GM10847 (cell line): ENCODE data around the gene CEP85L.

Experiments used
- POLR2A ChIP-seq: IDR thresholded peaks from 2 replicates; pipeline ENCODE4 v1.6.1; 2011; ENCODE audit not compliant: insufficient read length; ENCODE audit errors: extremely low read depth

The CEP85L gene

DNA sequence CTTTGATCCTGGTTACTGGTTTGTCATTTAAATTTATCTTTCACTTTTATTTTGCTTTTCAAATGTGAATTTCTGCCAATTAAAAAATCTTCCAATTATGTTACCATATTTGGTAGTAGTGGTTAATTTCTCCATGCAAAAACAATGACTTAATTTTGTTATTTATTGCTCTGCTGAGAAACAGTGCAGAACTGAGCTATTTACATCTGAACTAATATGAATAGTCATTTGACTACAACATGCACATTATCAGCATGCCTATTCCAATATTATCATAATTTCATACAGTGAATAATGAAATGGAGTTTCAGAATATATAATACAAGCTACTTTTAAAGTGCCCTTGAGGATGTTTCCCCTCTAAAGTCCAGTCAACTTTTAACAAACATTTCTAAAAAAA lies 102.8 kb downstream of the CEP85L start:
- no peak for TF ChIP-seq POLR2A

DNA sequence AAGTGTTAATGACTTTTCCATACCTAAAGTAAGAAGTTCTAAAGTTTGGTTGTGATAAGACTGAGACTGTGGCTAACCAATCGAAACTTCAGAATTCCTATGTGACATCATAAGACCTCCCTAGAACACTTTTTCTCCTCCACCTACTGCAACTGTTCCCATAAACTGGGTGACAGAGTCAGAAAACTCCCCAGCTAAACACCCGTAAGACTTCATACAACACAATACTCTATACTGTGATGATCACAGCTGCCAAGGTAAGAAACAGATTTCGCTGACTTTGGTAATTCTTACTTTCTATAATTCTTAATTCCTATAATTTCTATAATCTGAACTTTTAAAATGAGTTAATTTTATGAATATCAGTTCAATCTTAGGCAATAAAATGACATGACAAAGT lies 103.3 kb downstream of the CEP85L start, which contains the start of gene PLN:
Gene PLN, plus strand, starts transcription at position 161 of the 400 bp plus-strand sequence. CDS start 10,626 bp downstream, outside the sequence.
- TF ChIP-seq POLR2A, result no peak

DNA sequence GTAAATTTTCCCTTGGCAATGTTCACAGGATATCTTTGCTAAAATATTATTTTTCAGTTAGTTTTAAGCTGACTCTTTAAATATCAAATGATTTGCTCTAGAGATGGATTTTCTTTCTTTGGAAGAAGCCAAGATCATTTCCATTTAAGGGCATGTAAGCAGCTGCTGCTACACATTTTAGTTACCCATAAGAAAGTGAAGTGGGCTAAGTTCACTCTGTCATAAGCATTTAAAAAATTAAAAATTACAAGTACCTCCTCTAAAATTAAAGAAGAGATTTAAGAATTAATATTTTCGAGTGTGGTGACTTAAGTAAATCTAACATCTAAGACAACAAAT lies 104.5 kb downstream of the CEP85L start:
- no peak for TF ChIP-seq POLR2A

DNA sequence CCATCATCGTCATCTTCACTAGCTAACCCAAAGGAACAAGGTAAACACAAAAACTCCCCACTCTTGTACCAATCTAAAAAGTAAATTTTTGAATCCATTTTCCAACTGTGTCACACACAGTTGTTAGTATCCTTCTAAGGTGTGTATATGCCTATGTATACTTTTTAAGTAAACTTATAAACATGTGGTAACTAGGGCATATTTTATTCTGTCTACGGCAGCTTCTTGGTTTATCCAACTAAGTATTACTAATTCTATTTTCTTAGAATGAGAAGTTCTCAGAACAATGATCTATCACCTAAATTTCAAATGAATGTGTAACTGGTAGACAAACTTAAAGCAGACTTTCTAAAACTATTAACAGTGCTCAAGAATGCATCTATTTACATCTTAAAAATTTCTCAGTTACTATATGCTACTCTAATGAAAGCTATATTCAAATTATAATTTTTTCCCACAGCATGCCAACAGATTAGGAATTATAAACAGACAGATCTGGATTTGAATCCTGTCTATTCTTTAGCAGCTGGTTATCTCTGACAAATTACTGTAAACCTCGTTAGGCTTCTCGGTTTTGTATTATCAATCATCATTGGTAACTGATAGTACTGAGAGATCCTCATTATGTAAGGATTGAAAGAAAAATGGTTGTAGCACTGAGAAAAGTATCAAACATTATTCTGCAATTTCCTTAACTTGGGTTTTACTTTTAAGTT lies 105.1 kb downstream of the CEP85L start:
- TF ChIP-seq POLR2A, result no peak

DNA sequence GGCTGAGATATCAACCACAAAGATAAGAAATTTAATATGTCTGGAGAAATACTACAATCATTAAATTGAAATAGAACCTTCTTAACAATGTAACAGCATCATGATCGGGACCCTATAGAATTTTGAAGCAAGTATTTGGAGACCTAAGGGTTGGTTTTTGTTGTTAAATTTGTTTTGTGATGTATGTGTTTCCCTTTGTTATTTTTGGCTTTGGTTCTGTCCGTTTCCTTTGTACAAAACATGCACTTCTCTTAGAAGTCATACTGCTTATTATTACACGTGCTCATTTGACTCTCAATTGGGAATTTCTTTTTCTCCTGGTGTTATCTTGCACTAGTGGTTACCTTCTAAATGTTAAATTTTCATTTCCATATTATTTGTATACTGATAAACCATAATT lies 107.3 kb downstream of the CEP85L start:
- TF ChIP-seq POLR2A, result no peak

- TF ChIP-seq POLR2A, result no peak
These were observed 109.0 kb downstream of the CEP85L start for GRCh38 chr6:118542184-118542952.

DNA sequence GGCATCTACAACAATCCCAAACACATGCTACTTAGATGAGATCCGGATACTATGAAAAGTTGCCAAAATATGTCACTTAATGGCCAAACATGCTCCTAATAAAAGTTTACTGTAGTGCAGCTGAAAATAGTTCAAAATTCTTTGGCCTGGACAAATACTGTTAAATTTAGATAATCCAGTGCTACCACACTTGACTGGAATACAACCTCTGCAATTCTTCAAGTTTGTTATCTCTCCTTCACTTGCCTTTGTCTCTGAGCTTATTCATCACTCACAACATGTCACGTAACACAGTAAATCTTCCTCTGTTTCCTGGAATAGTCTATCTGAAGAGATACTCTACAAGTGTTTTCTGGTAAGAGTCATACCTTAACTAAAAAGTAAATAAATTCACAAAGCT lies 113.8 kb downstream of the CEP85L start:
- TF ChIP-seq POLR2A, result no peak

GRCh38 chr6:118536478-118536877 lies 114.9 kb downstream of the CEP85L start:
- no peak for TF ChIP-seq POLR2A

- no peak for TF ChIP-seq POLR2A
These were observed 116.1 kb downstream of the CEP85L start for GRCh38 chr6:118535176-118535844.

DNA sequence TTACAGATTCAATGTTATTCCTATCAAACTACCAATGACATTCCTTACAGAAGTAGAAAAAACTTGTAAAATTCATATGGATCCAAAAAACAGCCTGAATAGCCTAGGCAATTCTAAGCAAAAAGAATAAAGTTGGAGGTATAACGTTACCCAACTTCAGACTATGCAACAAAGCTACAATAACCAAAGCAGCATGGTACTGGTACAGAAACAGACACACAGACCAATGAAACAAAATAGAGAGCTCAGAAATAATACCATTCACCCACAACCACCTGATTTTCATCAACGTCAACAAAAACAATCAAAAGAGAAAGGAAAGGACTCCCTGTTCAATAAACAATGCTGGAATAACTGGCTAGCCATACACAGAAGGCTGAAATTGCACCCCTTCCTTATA lies 120.4 kb downstream of the CEP85L start:
- TF ChIP-seq POLR2A, result no peak

- no peak for TF ChIP-seq POLR2A
These were observed 121.6 kb downstream of the CEP85L start for GRCh38 chr6:118529756-118530155.

DNA sequence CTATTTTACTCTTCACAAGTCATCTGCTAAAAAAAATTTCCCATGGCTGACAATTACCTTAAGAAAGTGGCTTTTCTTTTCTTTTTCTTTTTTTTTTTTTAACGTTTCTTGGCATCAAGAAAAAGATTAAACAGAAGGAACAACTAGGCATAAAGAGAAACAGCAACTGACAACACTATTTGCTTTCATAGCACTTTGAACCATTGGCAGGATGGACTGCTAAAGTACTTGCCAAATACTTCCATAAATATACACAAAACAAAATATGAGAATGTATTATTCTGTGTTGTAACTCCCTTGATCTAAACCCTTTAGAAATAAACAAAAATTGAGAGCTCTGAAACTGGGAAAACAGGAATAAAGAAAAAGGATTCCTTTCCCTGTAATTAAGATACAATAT lies 123.3 kb downstream of the CEP85L start:
- no peak for TF ChIP-seq POLR2A

- TF ChIP-seq POLR2A, result no peak
These were observed 125.2 kb downstream of the CEP85L start for GRCh38 chr6:118525913-118526780.

DNA sequence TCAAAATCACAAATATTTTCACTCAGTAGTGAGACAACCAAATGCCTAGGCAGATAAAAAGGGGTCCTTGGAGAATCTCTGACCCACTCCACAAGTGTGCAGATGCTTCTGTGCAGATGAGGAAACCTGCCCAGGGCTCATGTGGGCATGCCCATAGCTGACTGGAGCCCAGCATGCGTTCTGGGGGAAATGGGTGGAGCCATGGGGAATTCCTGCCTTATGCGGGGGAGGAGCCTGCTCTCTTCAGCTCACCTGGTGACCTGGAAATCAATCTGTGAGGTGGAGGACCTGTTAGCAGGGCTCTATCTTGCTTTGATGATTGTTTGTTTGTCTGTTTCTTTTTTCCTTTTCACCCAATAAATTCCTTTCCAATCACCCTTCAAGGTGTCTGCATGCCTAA lies 126.7 kb downstream of the CEP85L start:
- no peak for TF ChIP-seq POLR2A

GRCh38 chr6:118523216-118523615 lies 128.2 kb downstream of the CEP85L start:
- no peak for TF ChIP-seq POLR2A
